ENCODE results near the gene HSPB7. TPM values are rescaled to one million over a fixed set of nuclear protein-coding genes. Genes with fewer than 3 reads are reported as not detected.

HSPB7 gene
- total RNA-seq, 6 experiments from 2014 or later = 0.54 to 2.0 (median 1.2) TPM

DNA sequence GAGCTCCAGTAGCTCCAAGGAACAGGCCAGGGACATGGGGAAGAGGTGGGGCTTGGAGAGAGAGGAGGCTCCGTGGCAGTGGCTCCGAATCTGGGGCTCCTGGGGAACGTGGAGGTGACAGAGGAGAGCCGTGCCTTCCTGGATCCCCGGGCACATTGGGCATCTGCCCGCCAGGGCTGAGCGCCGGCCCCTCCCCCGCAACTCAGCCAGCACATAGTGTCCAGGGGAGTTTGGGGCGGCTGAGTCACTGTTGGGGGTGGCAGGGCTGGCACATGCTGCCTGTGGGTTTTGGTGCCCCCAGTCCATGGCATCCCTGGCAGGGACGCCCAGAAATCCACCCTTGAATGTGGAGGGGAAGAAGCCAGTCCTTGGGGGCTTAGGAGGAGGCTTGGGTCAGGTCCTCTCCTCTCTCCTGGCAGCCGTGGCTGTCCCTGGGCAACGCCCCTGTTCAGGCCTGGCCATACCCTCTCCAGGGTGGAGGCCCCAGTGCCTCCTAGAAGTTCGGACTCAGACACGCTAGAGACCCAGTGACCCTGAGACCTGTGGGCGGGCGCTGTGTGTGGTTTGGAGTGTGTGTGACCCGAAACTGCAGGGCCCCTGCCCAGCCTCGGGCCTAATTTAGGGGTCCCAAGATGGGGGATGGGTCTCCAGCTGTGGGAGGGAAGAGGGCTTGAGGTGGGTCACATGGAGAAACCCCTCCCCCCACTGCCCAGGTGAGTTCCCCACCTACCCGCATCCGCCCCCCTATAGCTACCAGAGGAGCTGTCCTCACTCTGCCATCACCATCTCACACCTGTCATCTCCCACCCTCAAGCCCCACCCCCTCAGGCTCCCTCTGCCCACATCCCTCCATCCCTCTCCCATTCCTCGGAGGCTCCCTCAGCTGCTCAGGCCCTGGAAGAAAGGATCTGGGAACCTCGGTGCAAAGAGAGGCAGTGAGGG lies 1.6 kb downstream of the HSPB7 start:
- H3K4me3 ChIP-seq = no peak overlapping the region
- H3K27me3 ChIP-seq = no peaks in the 10 kb centered on the region
- TF ChIP-seq, protein P1, sequence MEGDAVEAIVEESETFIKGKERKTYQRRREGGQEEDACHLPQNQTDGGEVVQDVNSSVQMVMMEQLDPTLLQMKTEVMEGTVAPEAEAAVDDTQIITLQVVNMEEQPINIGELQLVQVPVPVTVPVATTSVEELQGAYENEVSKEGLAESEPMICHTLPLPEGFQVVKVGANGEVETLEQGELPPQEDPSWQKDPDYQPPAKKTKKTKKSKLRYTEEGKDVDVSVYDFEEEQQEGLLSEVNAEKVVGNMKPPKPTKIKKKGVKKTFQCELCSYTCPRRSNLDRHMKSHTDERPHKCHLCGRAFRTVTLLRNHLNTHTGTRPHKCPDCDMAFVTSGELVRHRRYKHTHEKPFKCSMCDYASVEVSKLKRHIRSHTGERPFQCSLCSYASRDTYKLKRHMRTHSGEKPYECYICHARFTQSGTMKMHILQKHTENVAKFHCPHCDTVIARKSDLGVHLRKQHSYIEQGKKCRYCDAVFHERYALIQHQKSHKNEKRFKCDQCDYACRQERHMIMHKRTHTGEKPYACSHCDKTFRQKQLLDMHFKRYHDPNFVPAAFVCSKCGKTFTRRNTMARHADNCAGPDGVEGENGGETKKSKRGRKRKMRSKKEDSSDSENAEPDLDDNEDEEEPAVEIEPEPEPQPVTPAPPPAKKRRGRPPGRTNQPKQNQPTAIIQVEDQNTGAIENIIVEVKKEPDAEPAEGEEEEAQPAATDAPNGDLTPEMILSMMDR (IDR thresholded peaks at IDR 0.05) = no peak
- TF ChIP-seq POLR2A (IDR thresholded peaks at IDR 0.05) = no peak
- peaks cover 0 to 11% (median 2%) of the 10 kb centered on the region in 4 donors for H3K4me1 ChIP-seq
- DNase-seq (no peak), ATAC-seq (no peak)
- H3K36me3 ChIP-seq = no peaks in the 10 kb centered on the region
- intact Hi-C loops (cut with DNase I) = no loop called here
- no peaks in the 10 kb centered on the region for H3K9me3 ChIP-seq
- no CpG with 5 or more reads among the region's 23 CpGs for WGBS (ENCODE audit: insufficient coverage, low coverage, low lambda C conversion rate, missing lambda C conversion rate)
- H3K27ac ChIP-seq = no peak overlapping the region

DNA sequence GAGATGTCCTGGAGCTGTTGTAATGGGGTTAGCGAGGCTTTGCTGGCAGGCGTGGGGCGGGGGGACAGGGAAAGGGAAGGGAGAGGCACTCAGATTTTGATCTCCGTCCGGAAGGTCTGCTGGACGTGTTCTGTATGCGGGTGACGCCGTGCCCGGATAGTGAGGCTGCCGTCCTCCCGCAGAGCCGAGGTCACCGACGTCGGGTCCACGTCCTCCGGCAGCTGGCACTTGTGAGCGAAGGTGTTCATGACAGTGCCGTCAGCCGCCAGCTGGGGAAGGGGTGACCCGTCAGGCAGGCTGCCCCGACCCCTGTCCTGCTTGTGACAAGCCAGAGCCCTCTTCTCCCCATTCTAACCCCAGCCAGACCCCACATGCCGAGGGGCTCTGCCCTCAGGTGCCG lies 2.4 kb downstream of the HSPB7 start:
- no peak overlapping the region for H3K4me3 ChIP-seq
- H3K27me3 ChIP-seq = no peaks in the 10 kb centered on the region
- no peaks in the 10 kb centered on the region for H3K36me3 ChIP-seq
- WGBS (ENCODE audit: insufficient coverage, low coverage, low lambda C conversion rate, missing lambda C conversion rate) = 60% methylated on average over 1 of the region's 25 CpGs
- TF ChIP-seq POLR2A (IDR thresholded peaks at IDR 0.05) = no peak
- TF ChIP-seq, protein P1 (IDR thresholded peaks at IDR 0.05) = no peak
- intact Hi-C loops (cut with DNase I) = no loop called here
- no peak overlapping the region for H3K27ac ChIP-seq
- H3K9me3 ChIP-seq = no peaks in the 10 kb centered on the region
- DNase-seq (peak in 1 of 3 donors; percentile 48), ATAC-seq (no peak)
- peaks cover 0 to 11% (median 2%) of the 10 kb centered on the region in 4 donors for H3K4me1 ChIP-seq

DNA sequence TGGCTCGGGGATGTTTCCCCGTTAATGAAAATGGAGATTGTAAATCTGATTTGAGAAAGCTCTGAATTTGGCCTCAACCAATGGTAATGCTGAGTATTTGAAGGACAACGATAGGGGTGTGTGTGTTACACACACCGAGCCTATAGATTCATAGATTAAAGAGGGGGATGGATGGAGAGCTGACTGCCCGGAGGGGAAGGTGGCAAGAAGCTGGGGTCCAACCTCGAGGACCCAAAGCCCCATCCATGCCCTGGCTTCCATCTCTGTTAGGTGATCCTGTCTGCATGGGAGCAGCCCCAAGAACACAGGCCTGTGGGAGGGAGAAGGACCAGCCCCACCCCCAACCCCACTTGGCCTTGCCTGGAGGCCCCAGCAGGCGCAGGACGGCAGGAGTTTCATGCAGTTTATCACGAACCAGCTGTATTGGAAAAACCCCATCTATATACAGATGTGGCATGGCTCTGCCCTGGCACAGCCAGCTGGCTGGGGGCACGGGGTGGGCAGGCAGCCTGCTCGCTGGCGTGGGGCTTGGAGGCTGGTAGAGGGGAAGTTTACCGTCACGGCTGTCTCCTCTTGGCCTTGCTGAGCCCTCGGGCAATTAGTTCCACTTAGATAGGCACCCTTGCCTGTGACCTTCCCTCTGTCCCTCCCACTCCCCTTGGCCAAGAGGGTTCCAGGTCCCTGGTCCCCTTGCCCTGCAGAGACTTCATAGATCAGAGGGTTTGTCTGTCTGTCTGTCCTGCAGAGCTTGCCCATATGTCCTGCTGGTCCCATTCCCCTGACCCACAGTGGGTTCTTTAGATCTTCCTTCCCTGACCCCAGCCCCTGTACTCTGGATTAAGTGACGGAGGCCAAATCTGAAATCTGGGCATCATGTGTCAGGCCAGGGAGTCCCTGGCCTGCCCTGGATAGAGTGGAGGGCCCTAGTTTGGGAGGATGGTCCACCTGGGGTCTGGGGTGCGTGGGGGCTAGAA lies 3.0 kb downstream of the HSPB7 start:
- TF ChIP-seq POLR2A (IDR thresholded peaks at IDR 0.05) = no peak
- TF ChIP-seq, protein P1 (IDR thresholded peaks at IDR 0.05) = no peak
- no peaks in the 10 kb centered on the region for H3K36me3 ChIP-seq
- H3K27ac ChIP-seq = no peak overlapping the region
- H3K4me3 ChIP-seq = no peak overlapping the region
- H3K27me3 ChIP-seq = no peaks in the 10 kb centered on the region
- 52% methylated on average over 4 of the region's 17 CpGs for WGBS (ENCODE audit: insufficient coverage, low coverage, low lambda C conversion rate, missing lambda C conversion rate)
- intact Hi-C loops (cut with DNase I) = no loop called here
- DNase-seq (peak in 1 of 3 donors; percentile 52), ATAC-seq (no peak)
- H3K4me1 ChIP-seq = peaks cover 0 to 11% (median 2%) of the 10 kb centered on the region in 4 donors
- no peaks in the 10 kb centered on the region for H3K9me3 ChIP-seq

DNA sequence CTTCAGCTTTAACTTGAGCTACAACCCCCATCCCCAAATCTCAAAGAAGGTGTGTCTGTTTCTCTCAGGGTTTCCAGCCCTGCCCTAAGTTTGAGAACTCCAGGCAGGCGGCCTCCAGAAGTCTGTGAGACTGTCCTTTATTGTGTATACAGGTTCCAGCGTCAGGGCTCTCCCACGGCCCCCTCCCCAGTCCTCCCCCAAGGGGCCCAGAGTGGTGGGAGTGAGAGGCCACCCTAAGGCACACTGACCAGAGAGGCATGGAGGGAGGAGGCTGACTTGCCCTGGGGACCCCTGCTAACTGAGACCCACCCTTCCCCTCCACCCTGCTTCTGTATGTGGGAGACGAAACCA lies 4.0 kb downstream of the HSPB7 start:
- Histone ChIP-seq H3K27ac (no peak overlapping the region), H3K4me1 (peaks cover 0 to 11% (median 2%) of the 10 kb centered on the region in 4 donors), H3K36me3 (no peaks in the 10 kb centered on the region), H3K27me3 (no peaks in the 10 kb centered on the region), H3K9me3 (no peaks in the 10 kb centered on the region), H3K4me3 (no peak overlapping the region)
- no peak for DNase-seq
- intact Hi-C loops (cut with DNase I) = no loop called here
- 80% methylated on average over 2 of the region's 4 CpGs for WGBS (ENCODE audit: insufficient coverage, low coverage, low lambda C conversion rate, missing lambda C conversion rate)
- TF ChIP-seq, protein P1 (IDR thresholded peaks at IDR 0.05) = no peak
- TF ChIP-seq POLR2A (IDR thresholded peaks at IDR 0.05) = no peak
- ATAC-seq = no peak
